Cardiac muscle cell (in vitro differentiated cells and primary cell): Measurements from ENCODE around the gene TUBB. TPM values are rescaled to one million over a fixed set of nuclear protein-coding genes. Genes with fewer than 3 reads are reported as not detected.
"Not testable (repeated sequence)": the region's sequence is repeated elsewhere in the genome, so short reads cannot be mapped to it uniquely, and the experiment has no call there.

Source experiments
- DNase-seq, 2 donors: peaks; one replicate each; pipeline versions ENCODE4 v3.0.0 to v3.0.0-alpha.2; 2010 to 2017; ENCODE audit warnings: low read depth in 1 of 2, low spot score in 1 of 2
- H3K27ac ChIP-seq: fragments of 200-600 bp; sonication (generic); 2 replicates; pipeline ENCODE4 v1.5.1; 2016
- H3K27me3 ChIP-seq: fragments of 200-600 bp; sonication (generic); 2 replicates; pipeline ENCODE4 v1.6.0; 2016; ENCODE audit warnings: control low read depth
- H3K36me3 ChIP-seq: fragments of 200-600 bp; sonication (generic); 2 replicates; pipeline ENCODE4 v1.5.1; 2016; ENCODE audit warnings: control low read depth
- H3K4me1 ChIP-seq: fragments of 200-600 bp; sonication (generic); 2 replicates; pipeline ENCODE4 v1.8.1; 2017; ENCODE audit warnings: low read depth, mild to moderate bottlenecking, mixed run types
- H3K4me3 ChIP-seq: fragments of 200-600 bp; sonication (generic); 2 replicates; pipeline ENCODE4 v1.5.1; 2016; ENCODE audit warnings: mild to moderate bottlenecking
- H3K9me3 ChIP-seq: fragments of 200-600 bp; sonication (generic); 2 replicates; pipeline ENCODE4 v1.5.1; 2017; ENCODE audit warnings: low read depth, mild to moderate bottlenecking, control low read depth
- polyA plus RNA-seq: library from polyadenylated mRNA; unstranded; fragments of >200 nt; fragmentation: Nextera tagmentation; extraction: Ambion mirVana; gene quantifications from 2 replicates; pipeline ENCODE4 v1.2.1, GENCODE V29; 2016
- total RNA-seq: library from RNA; depleted of rRNA; stranded (reverse); fragments of >200 nt; gene quantifications from 2 replicates; pipeline ENCODE4 v1.2.3, GENCODE V29; 2016
- TF ChIP-seq, protein P1 (sequence below): IDR thresholded peaks from 2 replicates; pipeline ENCODE4 v1.5.1; 2012; ENCODE audit warnings: low read depth, mild to moderate bottlenecking, low read length

The TUBB gene
- total and polyA plus RNA-seq, 2 experiments from 2014 or later: 675 to 827 TPM

DNA sequence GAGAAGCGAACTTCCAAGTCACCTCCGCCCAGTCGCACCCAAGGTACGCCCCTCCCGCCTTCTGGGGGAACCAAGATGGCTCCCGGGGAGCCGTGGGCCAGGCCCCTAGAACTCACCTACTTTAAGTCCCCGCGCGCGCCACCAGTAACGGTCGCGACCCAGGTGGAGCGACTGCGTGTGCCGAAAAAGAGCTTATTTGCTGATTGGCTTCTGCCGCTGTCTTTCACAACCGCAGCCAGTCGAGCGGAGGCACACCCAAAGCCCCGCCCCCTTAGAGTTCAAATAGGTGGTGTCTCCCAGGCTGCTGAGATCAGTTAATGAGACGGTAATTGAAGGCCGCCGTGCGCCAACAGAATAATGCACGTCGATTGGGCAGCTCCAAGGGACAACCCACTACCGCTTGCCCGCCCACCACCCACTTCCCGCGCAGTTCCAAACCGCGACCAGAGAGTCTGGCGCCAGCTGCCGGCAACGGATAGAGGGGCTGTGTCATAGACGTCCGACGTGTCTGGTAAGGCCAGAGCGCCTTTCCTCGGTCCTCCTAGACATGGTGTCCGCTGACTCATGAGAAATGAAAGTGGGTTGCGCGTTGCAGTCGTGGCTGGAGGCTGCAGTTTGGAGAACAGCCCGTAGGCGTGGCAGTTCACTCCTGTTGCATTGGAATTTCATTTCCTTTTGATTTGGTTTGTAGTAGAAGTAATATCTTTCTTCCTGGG, 2.9 kb upstream of the TUBB start, which contains the start of gene MDC1:
Gene MDC1 (minus strand): TSS at position 153 of the 716 bp plus-strand sequence. CDS start 2,106 bp downstream, outside the sequence.
- peak; percentile 100 for DNase-seq
- peak within 1 kb of the TSS; percentile 93 for H3K27ac ChIP-seq
- no peaks in the 10 kb centered on the region for H3K27me3 ChIP-seq
- peaks cover 6% of the 10 kb centered on the region for H3K4me1 ChIP-seq
- H3K36me3 ChIP-seq: peaks cover 18% of the 10 kb centered on the region
- H3K4me3 ChIP-seq: peak within 1 kb of the TSS; percentile 50
- H3K9me3 ChIP-seq: no peaks in the 10 kb centered on the region
- TF ChIP-seq, protein P1, sequence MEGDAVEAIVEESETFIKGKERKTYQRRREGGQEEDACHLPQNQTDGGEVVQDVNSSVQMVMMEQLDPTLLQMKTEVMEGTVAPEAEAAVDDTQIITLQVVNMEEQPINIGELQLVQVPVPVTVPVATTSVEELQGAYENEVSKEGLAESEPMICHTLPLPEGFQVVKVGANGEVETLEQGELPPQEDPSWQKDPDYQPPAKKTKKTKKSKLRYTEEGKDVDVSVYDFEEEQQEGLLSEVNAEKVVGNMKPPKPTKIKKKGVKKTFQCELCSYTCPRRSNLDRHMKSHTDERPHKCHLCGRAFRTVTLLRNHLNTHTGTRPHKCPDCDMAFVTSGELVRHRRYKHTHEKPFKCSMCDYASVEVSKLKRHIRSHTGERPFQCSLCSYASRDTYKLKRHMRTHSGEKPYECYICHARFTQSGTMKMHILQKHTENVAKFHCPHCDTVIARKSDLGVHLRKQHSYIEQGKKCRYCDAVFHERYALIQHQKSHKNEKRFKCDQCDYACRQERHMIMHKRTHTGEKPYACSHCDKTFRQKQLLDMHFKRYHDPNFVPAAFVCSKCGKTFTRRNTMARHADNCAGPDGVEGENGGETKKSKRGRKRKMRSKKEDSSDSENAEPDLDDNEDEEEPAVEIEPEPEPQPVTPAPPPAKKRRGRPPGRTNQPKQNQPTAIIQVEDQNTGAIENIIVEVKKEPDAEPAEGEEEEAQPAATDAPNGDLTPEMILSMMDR: peak; percentile 31

DNA sequence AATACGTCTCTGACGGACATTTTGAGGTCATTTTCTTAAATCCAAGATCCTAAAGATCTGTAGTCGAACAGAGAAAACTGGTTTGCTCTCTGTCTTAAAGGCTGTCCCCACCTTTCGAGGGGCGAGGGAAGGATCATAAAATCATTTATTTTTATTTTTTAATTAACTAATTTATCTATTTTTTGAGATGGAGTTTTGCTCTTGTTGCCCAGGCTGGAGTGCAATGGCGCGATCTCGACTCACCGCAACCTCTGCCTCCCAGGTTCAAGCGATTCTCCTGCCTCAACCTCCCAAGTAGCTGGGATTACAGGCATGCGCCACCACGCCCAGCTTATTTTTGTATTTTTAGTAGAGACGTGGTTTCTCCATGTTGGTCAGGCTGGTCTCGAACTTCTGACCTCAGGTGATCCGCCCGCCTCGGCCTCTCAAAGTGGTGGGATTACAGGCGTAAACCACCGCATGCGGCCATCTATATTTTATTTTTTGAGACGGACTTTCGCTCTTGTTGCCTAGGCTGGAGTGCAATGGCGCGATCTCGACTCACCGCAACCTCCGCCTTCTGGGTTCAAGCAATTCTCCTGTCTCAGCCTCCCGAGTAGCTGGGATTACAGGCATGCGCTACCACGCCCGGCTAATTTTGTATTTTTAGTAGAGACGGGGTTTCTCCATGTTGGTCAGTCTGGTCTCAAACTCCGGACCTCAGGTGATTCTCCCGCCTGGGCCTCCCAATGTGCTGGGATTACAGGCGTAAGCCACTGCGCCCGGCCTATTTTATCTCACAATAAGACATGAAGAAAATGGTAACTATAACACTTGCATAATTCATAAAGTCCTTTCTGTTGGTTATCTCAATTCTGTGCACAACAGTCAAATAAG, 2.1 kb upstream of the TUBB start:
- not testable (repeated sequence) for DNase-seq, H3K27me3 ChIP-seq, H3K4me1 ChIP-seq, H3K9me3 ChIP-seq
- peak overlapping the region; percentile 93 for H3K27ac ChIP-seq
- peak overlapping the region; percentile 46 for H3K4me3 ChIP-seq
- peaks cover 16% of the 10 kb centered on the region for H3K36me3 ChIP-seq

DNA sequence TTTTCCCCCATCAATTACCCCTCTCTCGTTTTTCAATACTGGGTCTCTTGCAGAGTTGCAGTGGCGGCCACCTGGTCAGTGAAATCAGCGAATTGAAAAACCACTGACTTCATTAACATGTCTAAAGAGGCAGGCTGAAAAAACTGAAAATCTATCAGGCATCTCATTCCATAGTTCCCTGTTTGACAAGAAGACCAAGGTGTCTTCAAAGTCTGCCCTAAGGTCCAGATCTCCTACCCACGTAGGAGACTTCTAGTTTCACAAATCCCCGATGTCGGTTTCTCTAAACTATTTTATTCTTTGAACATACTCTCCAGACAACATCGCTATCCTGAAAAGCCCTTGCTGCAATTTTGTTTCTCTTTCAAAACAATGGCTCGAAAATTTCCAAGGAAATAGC, 796 bp upstream of the TUBB start:
- Histone ChIP-seq H3K36me3 (peaks cover 18% of the 10 kb centered on the region), H3K27me3 (no peaks in the 10 kb centered on the region), H3K4me3 (peak overlapping the region; percentile 96), H3K4me1 (peaks cover 6% of the 10 kb centered on the region), H3K9me3 (no peaks in the 10 kb centered on the region), H3K27ac (peak overlapping the region; percentile 81)
- DNase-seq: no peak
- TF ChIP-seq, protein P1: no peak

DNA sequence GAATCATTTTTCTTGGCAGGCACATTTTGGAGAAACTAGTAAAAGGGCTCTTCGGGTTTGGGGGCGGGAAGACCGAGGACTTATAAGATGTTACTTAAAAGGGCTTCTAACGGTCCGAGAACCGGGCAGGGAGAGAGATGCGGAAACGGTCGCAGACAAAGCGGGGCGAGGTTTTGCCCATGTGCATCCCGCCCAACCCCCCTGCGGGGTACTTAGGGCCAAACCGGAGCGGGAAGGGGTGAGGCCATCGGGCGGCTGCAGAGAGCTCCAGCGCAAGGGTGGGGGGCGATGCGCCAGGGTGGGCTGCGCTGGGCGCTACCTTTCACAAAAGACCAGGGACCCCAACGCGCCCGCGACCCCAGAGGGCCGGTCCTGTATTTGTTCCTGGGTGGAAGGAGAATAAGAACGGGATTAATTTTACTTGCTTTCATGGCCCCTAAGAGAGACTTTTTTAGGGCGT, 616 bp downstream of the TUBB start:
- peak overlapping the region; percentile 96 for H3K4me3 ChIP-seq
- H3K27me3 ChIP-seq: no peaks in the 10 kb centered on the region
- H3K4me1 ChIP-seq: peaks cover 6% of the 10 kb centered on the region
- peak overlapping the region; percentile 88 for H3K27ac ChIP-seq
- peak; percentile 62 to 70 for DNase-seq
- TF ChIP-seq, protein P1: no peak
- no peaks in the 10 kb centered on the region for H3K9me3 ChIP-seq
- H3K36me3 ChIP-seq: peaks cover 23% of the 10 kb centered on the region

DNA sequence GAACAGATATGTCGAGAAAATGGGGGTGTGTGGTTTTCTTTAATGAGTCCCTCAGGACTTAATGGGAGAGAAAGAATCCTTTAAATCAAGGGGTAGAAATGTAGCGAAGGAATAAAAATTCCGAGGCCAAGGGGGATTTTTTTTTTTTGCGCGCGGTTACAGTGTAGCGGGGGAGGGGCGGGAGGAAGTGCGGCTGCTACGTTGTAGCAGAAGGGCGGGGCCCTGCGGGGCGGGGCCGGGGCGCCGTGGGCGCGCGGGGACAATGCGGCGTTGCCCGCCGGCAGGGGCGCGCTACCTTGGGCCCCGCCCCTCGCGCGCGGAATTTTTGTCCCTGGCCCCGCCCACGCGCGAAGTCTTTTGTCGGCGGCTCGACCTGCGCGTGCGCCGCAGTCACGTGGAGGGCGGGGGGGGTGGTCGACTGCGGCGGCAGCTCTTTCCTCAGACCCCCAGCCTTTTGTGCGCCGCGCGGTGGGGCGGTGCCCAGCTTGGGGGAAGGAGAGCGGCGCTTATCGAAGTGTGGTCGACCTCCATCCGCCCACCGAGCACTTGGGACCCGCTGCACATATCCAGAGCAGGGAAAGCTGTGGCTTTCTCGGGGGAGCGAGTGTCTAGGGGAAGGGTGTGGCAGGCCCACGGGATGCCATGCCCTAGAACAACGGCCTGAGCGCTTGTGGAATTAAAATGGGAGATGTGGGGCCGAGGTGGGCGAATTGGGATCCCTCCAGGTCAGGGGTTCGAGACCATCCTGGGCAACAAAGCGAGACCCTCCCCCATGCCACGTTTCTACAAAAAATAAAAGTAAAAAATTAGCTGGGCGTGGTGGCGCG, 1.3 kb downstream of the TUBB start:
- peaks cover 6% of the 10 kb centered on the region for H3K4me1 ChIP-seq
- TF ChIP-seq, protein P1: peak; percentile 21
- H3K36me3 ChIP-seq: peaks cover 23% of the 10 kb centered on the region
- no peaks in the 10 kb centered on the region for H3K9me3 ChIP-seq
- peak overlapping the region; percentile 96 for H3K4me3 ChIP-seq
- H3K27me3 ChIP-seq: no peaks in the 10 kb centered on the region
- DNase-seq: peak; percentile 95
- H3K27ac ChIP-seq: peak overlapping the region; percentile 88

DNA sequence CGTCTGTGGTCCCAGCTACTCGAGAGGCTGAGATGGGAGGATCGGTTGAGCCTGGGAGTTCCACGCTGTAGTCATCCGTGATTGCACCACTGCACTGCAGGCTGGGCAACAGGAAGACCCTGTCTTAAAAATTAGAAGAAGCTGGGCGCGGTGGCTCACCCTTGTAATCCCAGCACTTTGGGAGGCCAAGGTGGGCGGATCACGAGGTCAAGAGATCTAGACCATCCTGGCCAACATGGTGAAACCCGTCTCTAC, 1.8 kb downstream of the TUBB start:
- Histone ChIP-seq H3K36me3 (peaks cover 26% of the 10 kb centered on the region), H3K27ac (peak overlapping the region; percentile 88), H3K4me3 (peak overlapping the region; percentile 96)
- H3K9me3 ChIP-seq, H3K4me1 ChIP-seq, H3K27me3 ChIP-seq: not testable (repeated sequence)
- peak in 1 of 2 donors; percentile 64 for DNase-seq
